ENCODE results near the gene MCOLN1. TPM values are rescaled to one million over a fixed set of nuclear protein-coding genes. Genes with fewer than 3 reads are reported as not detected.
A peak's percentile ranks its signal among the peaks of the same experiment; 100 is the strongest.

MCOLN1 gene
- total RNA-seq, 1 experiment from 2014 or later: 15.7 TPM

DNA sequence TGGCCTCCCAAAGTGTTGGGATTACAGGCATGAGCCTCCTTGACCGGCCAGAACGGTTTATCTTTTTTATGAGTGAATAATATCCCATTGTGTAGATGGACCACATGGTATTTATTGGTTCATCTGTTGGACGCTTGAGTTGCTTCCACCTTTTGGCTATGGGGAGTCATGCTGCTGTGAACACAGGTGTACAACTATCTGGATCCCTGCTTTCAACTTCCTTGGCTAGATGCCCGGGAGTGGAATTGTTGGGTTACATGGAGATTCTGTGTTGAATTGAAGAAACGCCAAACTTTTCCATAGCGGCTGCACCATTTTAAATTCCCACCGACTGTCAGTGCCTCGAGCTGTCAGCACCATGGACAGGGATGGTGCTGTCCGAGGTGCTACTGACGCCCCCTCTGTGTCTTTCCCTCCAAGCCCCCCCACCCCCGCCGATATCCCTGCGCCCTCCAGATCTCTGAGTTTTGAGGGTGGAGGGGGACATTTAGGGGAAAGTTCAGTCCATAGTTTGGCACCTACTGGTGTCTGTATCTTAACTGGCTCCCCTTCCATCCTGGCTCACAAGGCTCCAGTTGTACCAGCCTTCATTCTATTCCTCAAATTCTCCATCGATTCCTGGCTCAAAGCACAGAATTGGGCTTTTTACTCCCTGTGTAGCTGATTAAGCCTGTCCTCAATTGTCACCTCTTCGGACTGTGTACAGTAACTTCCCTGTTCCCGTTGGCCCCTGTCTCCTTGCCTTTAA, 40.4 kb downstream of the MCOLN1 start:
- H2AFZ ChIP-seq (ENCODE audit: low read length): no peak overlapping the region
- no peak overlapping the region for H2AK5ac ChIP-seq (ENCODE audit: insufficient read length, low read length)

More for the DNA sequence above, 40.4 kb downstream of the MCOLN1 start:
- Histone ChIP-seq H3K23me2 (ENCODE audit: insufficient read length, low read depth, low read length, poor library complexity, severe bottlenecking) (no peaks in the 10 kb centered on the region), H2BK20ac (ENCODE audit: low read depth, low read length, poor library complexity, severe bottlenecking) (no peak overlapping the region), H3K79me1 (ENCODE audit: insufficient read depth, low read depth, low read length, poor library complexity, severe bottlenecking) (no peaks in the 10 kb centered on the region), H2BK15ac (ENCODE audit: low read depth, low read length) (no peak overlapping the region), H3K14ac (ENCODE audit: insufficient read depth, low read length) (no peak overlapping the region), H2BK120ac (ENCODE audit: low read depth, low read length, poor library complexity, severe bottlenecking) (no peak overlapping the region), H3K27ac (ENCODE audit: insufficient read length, low read depth, low read length) (no peak overlapping the region), H2BK12ac (ENCODE audit: insufficient read length, low read depth, low read length) (no peak overlapping the region), H3K27me3 (ENCODE audit: insufficient read depth, low read length) (no peaks in the 10 kb centered on the region), H3K4ac (ENCODE audit: low read depth, low read length) (no peak overlapping the region), H3K79me2 (ENCODE audit: insufficient read depth, low read length) (no peaks in the 10 kb centered on the region), H3K56ac (ENCODE audit: insufficient read length, low read depth, low read length) (no peak overlapping the region), H3K18ac (ENCODE audit: insufficient read length, low read depth, low read length) (no peak overlapping the region), H3K9ac (ENCODE audit: extremely low read depth, insufficient read length, low read length) (no peak overlapping the region), H3K23ac (ENCODE audit: insufficient read length, low read depth, low read length) (no peak overlapping the region), H4K8ac (replicated peaks; ENCODE audit: insufficient read length, low read depth, low read length) (no peak overlapping the region), H4K5ac (ENCODE audit: insufficient read length, low read depth, low read length) (no peak overlapping the region), H3T11ph (ENCODE audit: low read length) (no peak overlapping the region), H4K91ac (ENCODE audit: insufficient read length, low read depth, low read length) (no peak overlapping the region), H4K20me1 (ENCODE audit: control insufficient read depth, insufficient read depth, insufficient read length) (no peaks in the 10 kb centered on the region), H3K4me1 (ENCODE audit: insufficient read depth, low read length) (no peaks in the 10 kb centered on the region), H3K4me2 (ENCODE audit: insufficient read depth, insufficient read length, low read length) (no peak overlapping the region), H3K9me3 (ENCODE audit: control insufficient read depth, low read depth, low read length) (no peaks in the 10 kb centered on the region), H2BK5ac (ENCODE audit: insufficient read length, low read length) (no peak overlapping the region)
- WGBS (ENCODE audit: extremely low coverage, insufficient read length, low lambda C conversion rate): no CpG with 5 or more reads among the region's 16 CpGs
- Mint-ChIP-seq H3K27me3 (ENCODE audit: low read depth) (peaks cover 1% of the 10 kb centered on the region), H3K27ac (no peak overlapping the region), H3K4me1 (no peaks in the 10 kb centered on the region), H3K4me3 (no peak overlapping the region), H3K9me3 (no peaks in the 10 kb centered on the region; a peak in 1 of 5 replicates), H3K36me3 (ENCODE audit: insufficient read depth in 1 of 3, low read depth in 3 of 3) (peaks cover 8 to 24% (median 17%) of the 10 kb centered on the region in 3 experiments; a peak in 6 of 7 replicates)
- peak; percentile 34 for DNase-seq
- TF ChIP-seq, protein P1, sequence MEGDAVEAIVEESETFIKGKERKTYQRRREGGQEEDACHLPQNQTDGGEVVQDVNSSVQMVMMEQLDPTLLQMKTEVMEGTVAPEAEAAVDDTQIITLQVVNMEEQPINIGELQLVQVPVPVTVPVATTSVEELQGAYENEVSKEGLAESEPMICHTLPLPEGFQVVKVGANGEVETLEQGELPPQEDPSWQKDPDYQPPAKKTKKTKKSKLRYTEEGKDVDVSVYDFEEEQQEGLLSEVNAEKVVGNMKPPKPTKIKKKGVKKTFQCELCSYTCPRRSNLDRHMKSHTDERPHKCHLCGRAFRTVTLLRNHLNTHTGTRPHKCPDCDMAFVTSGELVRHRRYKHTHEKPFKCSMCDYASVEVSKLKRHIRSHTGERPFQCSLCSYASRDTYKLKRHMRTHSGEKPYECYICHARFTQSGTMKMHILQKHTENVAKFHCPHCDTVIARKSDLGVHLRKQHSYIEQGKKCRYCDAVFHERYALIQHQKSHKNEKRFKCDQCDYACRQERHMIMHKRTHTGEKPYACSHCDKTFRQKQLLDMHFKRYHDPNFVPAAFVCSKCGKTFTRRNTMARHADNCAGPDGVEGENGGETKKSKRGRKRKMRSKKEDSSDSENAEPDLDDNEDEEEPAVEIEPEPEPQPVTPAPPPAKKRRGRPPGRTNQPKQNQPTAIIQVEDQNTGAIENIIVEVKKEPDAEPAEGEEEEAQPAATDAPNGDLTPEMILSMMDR (conservative IDR thresholded peaks at IDR 0.05): no peak

Measured in H9 (cell line).